AG09309 (cell line): ENCODE results near the gene BCOR.

Source experiments
- DNase-seq: peaks from one replicate; pipeline ENCODE4 v3.0.0-alpha.2; 2010; ENCODE audit warnings: low read depth
- H3K4me3 ChIP-seq: 2 replicates; pipeline ENCODE4 v1.5.1; 2011; ENCODE audit warnings: mild to moderate bottlenecking, low read depth, low read length, moderate library complexity; ENCODE audit not compliant: control insufficient read depth
- TF ChIP-seq, protein P1 (sequence below): IDR thresholded peaks from 2 replicates; pipeline ENCODE4 v1.5.1; 2011; ENCODE audit warnings: mild to moderate bottlenecking, low read depth, low read length, inconsistent platforms; ENCODE audit not compliant: insufficient read depth, control insufficient read depth; ENCODE audit errors: missing control alignments

The BCOR gene

DNA sequence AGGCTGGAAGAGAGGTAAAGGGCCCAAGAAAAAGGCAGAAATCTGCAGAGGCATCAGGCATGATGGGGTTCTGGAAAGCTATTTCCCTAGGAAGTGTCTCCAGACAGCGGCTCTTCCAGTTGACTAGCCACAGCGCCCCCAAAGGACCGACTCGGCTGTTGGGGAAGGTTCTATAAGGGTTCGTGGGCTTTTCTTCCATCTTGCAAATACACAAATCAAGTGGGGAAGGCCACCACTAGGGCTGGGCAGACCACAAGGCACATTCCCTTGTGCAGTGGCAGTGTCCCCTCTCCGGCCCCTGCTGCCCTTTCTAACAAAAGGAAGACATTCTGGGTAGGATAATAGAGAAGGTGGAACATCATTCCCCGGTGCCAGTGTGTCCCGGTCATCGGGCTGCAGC, 18.2 kb downstream of the BCOR start:
- DNase-seq = no peak
- TF ChIP-seq, protein P1, sequence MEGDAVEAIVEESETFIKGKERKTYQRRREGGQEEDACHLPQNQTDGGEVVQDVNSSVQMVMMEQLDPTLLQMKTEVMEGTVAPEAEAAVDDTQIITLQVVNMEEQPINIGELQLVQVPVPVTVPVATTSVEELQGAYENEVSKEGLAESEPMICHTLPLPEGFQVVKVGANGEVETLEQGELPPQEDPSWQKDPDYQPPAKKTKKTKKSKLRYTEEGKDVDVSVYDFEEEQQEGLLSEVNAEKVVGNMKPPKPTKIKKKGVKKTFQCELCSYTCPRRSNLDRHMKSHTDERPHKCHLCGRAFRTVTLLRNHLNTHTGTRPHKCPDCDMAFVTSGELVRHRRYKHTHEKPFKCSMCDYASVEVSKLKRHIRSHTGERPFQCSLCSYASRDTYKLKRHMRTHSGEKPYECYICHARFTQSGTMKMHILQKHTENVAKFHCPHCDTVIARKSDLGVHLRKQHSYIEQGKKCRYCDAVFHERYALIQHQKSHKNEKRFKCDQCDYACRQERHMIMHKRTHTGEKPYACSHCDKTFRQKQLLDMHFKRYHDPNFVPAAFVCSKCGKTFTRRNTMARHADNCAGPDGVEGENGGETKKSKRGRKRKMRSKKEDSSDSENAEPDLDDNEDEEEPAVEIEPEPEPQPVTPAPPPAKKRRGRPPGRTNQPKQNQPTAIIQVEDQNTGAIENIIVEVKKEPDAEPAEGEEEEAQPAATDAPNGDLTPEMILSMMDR = no peak
- H3K4me3 ChIP-seq = no peak overlapping the region

DNA sequence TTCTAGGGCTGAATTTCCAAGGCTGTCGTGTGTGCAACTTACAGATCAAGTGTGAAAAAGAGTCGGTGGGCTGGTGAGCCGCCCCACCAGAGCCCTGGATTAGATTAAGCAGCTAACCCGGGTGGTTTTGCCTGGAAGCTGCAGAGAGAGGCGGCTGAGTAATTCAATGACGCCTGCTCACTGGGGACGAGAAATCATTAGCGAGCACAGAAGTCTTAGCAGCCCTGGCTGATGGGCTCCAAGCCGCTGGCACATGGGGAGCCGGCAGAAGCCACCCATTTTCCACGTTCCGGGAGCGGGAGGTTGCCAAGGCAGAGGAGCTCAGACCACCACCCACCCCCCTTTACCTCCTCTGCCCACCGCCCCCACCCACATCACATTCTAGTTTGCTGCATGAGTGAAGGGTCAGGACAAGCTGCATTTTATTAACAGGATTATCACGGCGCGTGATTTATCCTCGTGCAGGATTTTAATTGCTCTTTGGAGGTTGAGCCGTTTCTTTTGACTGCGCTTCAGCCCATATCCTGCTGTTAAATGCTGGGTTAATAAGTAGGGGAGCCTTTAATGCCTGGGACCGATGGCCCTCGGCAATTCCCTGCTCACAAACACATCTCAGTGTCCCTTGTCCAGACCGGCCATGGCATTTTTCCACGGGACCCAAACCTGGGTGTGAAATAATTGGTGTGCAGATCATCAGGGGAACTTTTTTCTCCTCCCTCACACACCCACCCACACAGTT, 19.1 kb downstream of the BCOR start:
- no peak overlapping the region for H3K4me3 ChIP-seq

DNA sequence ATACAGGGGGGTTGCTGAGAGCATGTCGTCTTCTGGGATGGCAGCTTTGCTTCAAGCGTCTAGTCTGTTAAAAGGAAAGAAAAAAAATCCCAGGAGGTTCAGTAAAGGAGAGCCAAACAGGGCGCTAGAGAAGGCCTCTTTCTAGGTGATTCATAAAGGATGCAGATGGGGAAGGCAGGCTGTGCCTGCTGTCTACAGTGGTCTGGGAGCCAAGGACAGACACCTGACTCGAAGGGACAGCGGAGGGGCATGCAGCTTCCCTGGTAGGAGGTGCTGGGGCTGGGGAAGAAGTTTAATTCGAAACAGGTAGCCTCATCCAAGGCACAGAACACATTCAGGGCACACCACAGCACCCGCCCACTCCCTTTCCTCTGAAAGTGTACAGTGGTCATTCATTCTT, 19.9 kb downstream of the BCOR start:
- H3K4me3 ChIP-seq = no peak overlapping the region
- no peak for DNase-seq
- TF ChIP-seq, protein P1 = no peak

More for the DNA sequence above, 19.1 kb downstream of the BCOR start:
- TF ChIP-seq, protein P1 = no peak
- DNase-seq = no peak

DNA sequence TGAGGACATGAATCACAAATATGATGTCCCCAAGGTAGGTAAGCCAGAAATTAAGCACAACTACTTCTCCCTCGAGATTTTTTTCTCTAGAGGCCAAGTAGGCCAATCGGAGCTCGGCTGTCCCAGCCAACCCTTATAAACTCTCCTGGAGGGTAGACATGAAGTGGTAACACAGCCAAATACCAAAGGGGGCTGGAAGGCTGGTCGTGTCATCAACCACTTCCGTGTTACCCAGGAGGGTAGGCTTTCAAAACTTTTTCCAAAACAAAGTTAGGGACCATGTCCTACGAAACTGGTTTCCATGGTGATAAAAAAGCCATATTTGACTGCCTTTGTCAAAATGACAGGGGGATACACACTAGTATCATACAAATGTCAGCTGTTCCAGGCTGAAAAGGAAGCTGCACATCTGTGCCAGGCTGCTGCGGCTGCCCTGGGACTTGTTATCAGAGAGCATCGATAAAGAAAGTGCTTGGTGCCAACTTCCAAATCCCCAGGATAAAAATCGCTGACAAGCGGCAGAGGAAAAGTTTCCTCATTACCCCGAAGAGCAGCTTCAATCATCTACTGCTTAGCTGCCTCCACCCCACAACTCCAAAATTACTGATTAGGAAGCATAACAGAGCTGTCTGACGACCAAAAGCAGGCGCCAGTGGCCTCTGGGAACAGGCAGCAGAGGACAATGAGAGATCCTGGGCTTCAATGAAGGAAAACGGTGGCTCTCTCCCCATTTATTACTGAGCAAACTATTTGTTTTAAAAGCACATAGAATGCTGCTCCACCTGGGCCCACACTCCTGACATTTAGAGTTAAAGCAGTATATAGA, 20.8 kb downstream of the BCOR start:
- H3K4me3 ChIP-seq = no peak overlapping the region
- TF ChIP-seq, protein P1 = no peak

DNA sequence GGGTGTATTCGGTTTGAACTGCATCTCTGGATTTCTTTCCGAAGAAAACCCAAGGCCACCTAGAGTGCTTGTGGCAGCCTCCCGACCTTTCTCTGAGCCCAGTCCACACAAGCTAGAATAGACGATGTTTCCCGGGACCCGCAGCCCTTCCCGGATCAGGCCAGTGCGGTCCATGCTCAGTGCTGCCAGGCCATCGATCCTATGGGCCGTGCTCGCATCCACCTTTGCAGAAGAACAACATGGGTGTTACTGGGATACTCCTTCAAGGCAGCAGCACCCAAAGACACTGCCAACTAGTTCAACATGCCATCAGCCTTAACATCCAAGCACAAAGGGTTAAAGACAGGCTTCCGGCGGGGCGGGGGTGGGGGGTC, 22.8 kb downstream of the BCOR start:
- TF ChIP-seq, protein P1 = no peak
- DNase-seq = no peak
- no peak overlapping the region for H3K4me3 ChIP-seq

More for the DNA sequence above, 20.8 kb downstream of the BCOR start:
- no peak for DNase-seq

DNA sequence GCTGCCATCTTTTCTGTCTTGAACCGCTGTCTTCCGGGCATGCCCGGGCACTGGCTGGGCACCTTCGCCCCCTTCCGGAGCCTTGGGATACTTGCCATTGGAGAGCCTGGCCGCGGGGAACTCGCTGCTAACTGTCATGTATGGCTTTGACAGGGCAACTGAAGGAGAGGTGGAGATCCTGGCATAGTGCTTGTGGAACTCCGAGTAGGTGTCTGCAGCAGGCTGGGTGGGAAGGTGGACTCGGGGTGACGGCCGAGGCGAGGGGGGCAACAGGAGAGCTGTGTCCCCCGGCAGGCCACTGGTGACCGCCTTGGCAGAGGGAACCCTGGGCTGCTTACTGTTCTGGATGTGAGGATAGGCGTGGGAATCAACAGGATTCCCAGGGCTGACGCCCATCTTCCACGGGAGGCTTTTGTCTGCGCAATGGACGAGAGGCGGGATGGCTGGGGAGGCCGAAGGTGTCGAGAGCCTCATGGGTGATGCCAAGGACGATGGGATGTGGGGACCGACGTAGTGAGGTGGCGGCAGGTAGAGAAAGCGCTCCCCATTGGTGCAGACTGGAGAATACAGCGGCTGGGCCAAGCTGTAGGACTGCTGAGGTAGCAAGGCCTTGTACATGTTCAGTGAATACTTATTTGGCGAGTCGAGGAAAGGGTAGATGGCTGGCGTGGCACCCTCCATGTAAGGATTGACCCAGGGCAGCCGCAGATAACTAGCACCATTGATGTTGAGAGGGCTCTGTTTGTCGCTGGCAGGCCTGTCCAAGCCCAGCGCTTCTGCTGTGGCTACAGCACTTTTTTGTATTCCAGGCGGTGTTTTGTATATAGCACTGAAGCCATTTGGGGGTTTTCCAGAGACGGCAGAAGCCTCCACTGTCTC, 23.4 kb downstream of the BCOR start:
- TF ChIP-seq, protein P1 = no peak

More for the DNA sequence above, 23.4 kb downstream of the BCOR start:
- no peak overlapping the region for H3K4me3 ChIP-seq
- no peak for DNase-seq
